Measurements from ENCODE around the gene THBS4. TPM values are rescaled to one million over a fixed set of nuclear protein-coding genes. Genes with fewer than 3 reads are reported as not detected.
"Not testable (repeated sequence)": the region's sequence is repeated elsewhere in the genome, so short reads cannot be mapped to it uniquely, and the experiment has no call there.

THBS4 gene
- total RNA-seq, 2 donors from 2014 or later = 0.31 TPM; not detected in 1

DNA sequence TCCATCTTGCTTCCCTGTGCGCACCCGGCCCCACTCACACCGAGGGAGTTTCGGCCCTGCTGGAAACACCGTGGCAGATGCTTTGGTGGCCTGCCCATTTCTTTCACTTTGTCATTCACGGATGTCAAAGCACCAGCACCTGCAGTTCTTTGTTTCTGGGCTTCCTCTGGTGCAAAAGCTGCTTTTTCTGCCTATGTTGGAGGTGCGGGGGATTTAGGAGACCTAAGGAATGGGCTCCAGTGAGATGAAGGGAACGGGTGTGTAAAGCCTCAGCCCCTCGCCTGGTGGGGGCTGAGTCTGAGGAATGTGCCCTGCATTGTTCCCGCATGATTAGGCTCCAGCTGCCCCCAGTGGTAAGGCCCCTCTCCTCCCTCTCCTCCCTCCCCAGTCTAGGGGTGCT lies 62.3 kb downstream of the THBS4 start:
- H3K27me3 Mint-ChIP-seq = no peaks in the 10 kb centered on the region
- H3K4me3 Mint-ChIP-seq = no peak overlapping the region
- no peaks in the 10 kb centered on the region for H3K4me1 Mint-ChIP-seq (ENCODE audit: low read depth in 2 of 2)
- H3K36me3 Mint-ChIP-seq = no peaks in the 10 kb centered on the region
- DNase-seq (ENCODE audit: low spot score) (no peak), ATAC-seq (no peak)
- H3K9me3 Mint-ChIP-seq = no peaks in the 10 kb centered on the region
- no peak overlapping the region for H3K27ac Mint-ChIP-seq

DNA sequence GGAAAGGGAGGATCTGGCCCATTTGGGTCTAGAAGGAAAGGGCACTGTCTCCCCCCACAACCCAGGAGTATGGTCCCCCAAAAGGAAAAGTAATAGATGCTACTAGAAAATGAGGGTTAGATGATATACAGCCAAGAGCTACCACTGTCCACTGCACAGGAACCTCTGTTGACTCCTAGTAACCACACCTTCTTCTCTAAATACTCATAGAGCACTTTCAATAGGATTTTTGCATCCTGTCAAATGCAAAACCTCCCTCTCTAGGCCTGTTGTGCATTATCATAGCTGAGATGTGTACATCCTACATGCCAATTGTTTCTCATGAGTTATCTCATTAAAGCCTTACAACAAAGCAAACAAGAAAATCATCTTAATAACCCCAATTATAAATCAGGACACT lies 66.8 kb downstream of the THBS4 start:
- Mint-ChIP-seq H3K9me3 (no peaks in the 10 kb centered on the region), H3K4me3 (no peak overlapping the region), H3K27ac (no peak overlapping the region), H3K27me3 (no peaks in the 10 kb centered on the region), H3K4me1 (ENCODE audit: low read depth in 2 of 2) (no peaks in the 10 kb centered on the region), H3K36me3 (no peaks in the 10 kb centered on the region)
- ATAC-seq (no peak), DNase-seq (ENCODE audit: low spot score) (no peak)

DNA sequence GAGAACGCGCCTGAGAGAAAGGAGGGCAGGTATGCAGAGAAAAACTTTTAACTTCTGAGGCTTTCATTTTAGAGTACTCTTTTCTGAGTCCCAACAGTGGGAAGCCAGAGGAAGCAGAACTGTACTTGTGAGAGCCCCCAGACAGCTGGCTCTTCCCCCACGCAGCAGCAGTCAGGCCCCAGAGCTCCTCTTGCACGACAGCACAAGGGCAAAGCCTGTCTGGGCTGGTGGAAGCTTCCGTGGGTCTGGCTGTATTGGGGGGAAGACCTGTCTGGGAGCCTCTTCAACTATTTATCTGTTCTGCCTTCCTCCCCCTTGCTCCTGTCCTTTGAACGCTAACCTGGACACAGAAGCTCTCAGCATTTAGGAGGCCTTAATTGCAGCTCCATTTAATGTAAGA lies 68.2 kb downstream of the THBS4 start:
- DNase-seq (ENCODE audit: low spot score) = no peak
- H3K27ac Mint-ChIP-seq = no peak overlapping the region
- no peaks in the 10 kb centered on the region for H3K27me3 Mint-ChIP-seq
- H3K9me3 Mint-ChIP-seq = no peaks in the 10 kb centered on the region
- no peak overlapping the region for H3K4me3 Mint-ChIP-seq
- no peaks in the 10 kb centered on the region for H3K36me3 Mint-ChIP-seq
- no peak for ATAC-seq
- no peaks in the 10 kb centered on the region for H3K4me1 Mint-ChIP-seq (ENCODE audit: low read depth in 2 of 2)

DNA sequence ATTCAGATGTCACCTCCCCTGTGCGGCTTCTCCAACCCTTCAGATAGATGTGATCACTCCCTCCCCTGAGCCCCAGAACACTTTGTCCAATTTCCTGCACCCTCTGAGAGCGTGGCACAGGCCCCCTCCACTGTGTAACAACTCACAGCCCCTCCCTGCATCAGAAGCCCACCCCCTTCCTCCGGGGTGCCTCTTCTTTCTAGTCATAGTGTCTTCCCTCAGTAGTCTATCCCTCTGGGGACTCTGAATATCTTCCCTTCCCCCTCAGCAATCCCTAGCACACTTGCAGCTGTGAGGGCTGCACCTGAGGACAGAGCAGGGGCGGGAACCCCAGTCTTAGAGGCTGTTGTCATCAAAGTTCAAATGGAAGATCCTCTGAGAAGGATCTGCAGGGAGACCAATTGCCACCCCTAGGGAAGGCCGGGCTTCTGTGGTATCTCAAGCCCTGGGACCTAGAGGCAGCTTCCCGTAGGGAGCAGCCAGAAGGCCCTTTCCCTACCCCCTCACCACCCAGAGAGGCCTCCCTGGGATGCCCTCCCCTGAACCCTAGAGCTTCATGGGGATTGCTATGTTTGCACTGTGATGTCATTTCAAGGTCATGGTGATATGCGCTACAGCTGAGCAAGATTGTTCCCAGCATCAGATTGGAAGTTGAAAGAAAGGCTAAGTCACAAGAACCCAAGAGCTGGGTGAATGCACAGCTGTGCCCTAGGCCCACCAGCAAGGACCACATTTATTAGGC lies 70.7 kb downstream of the THBS4 start:
- no peak for DNase-seq (ENCODE audit: low spot score)
- H3K27ac Mint-ChIP-seq = no peak overlapping the region
- peaks cover 0 to 3% of the 10 kb centered on the region in 2 donors for H3K27me3 Mint-ChIP-seq
- no peaks in the 10 kb centered on the region for H3K4me1 Mint-ChIP-seq (ENCODE audit: low read depth in 2 of 2)
- no peak for ATAC-seq
- H3K36me3 Mint-ChIP-seq = no peaks in the 10 kb centered on the region
- H3K9me3 Mint-ChIP-seq = no peaks in the 10 kb centered on the region
- H3K4me3 Mint-ChIP-seq = no peak overlapping the region

DNA sequence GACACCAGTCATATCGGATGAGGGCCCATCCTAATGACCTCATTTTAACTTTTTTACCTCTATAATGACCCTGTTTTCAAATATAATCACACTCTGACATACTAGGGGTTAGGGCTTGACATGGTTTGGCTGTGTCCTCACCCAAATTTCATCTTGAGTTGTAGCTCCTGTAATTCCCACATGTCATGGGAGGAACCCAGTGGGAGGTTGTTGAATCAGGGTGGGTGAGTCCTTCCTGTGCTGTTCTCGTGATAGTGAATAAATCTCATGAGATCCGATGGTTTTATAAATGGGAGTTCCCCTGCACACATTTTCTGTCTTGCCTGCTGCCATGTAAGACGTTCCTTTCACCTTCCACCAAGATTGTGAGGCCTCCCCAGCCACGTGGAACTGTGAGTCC lies 71.8 kb downstream of the THBS4 start:
- Mint-ChIP-seq H3K36me3 (no peaks in the 10 kb centered on the region), H3K27me3 (peaks cover 0 to 3% of the 10 kb centered on the region in 2 donors), H3K4me3 (no peak overlapping the region), H3K9me3 (no peaks in the 10 kb centered on the region), H3K4me1 (ENCODE audit: low read depth in 2 of 2) (no peaks in the 10 kb centered on the region), H3K27ac (no peak overlapping the region)
- no peak for DNase-seq (ENCODE audit: low spot score)
- no peak for ATAC-seq

DNA sequence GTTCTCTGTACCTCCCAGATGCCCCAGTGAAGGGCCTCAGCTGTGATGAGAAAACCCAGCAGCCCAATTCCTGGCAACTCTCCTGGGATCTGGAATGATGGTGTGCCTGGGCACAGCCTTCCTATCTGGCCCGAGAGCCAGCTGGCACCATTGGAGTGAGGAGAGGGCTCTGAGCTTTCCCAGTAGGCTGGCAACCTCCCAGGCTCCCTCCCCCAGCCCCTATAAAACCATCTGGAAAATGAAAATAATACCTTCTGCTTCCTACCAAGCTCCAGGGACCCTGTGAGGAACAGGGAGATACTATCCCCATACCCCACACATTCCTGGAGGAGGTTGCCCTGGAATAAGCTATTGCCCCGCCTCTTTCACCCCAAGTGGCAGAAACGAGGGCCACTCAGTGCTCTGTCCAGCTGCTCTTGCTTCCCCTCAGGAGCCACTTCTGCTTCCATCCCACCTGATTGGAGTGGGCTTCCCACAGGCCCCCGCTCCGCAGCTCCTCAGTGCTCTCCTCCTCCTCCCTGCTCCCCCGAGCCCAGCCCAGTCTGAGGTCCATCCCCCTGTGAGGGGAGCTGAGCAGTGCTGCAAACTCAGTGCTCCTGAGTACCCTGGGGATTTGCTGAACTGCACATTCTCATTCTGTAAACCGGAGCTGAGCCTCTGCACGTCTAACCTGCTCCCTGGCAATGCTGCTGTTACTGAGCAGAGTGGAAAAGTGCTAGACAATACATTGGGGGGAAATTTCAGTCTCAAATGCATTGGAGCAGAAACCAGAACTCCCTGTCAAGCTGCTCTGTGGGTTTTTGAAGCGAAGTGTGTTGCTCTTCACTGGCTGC lies 74.7 kb downstream of the THBS4 start:
- ATAC-seq (no peak), DNase-seq (ENCODE audit: low spot score) (no peak)
- Mint-ChIP-seq H3K27me3 (peaks cover 0 to 3% of the 10 kb centered on the region in 2 donors), H3K4me3 (no peak overlapping the region), H3K27ac (no peak overlapping the region), H3K9me3 (no peaks in the 10 kb centered on the region), H3K4me1 (ENCODE audit: low read depth in 2 of 2) (no peaks in the 10 kb centered on the region), H3K36me3 (no peaks in the 10 kb centered on the region)

DNA sequence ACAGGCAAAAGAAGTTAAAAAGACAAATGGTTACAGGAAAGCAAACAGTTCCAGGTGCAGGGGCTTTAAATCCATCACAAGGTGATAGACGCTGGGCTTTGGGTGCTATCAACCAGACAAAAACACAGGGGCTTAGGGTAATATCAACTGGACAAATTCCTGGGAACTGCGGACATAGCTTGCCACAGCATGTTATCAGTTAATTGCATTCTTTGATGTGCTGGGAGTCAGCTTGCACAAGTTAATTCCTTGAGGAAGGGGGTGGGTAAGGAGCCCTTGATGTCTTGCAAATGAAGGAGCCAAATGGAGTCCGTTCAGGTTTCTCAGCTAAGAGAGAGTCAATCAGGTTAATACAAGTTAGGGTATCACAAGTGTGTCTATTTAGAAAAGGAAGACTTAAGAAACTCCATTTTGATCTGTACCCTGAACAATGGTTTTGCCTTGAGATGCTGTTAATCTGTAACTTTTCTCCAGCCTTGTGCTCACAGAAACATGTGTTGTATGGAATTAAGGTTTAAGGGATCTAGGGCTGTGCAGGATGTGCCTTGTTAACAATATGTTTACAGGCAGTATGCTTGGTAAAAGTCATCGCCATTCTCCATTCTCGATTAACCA lies 76.3 kb downstream of the THBS4 start:
- not testable (repeated sequence) for H3K36me3 Mint-ChIP-seq; H3K27ac Mint-ChIP-seq; H3K27me3 Mint-ChIP-seq; H3K4me1 Mint-ChIP-seq (ENCODE audit: low read depth in 2 of 2); H3K9me3 Mint-ChIP-seq; DNase-seq (ENCODE audit: low spot score); H3K4me3 Mint-ChIP-seq; ATAC-seq

DNA sequence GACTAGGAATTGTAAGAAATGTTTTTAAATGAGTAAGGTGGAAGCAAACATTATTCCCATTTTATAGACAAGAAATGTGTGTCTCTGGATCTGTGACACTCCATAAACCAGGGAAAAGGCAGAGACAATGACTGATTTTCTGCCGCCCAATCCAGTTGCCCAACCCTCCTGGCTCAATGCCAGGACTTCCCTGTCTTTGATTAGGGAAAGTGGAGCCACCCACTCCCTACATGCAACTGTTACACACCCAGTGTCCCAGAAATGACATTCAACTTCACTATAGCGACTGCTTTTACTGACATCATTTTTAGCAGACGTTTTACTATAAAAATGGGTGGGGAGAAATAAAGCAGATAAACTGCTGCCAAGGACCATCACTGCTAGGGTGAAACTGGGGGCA lies 79.7 kb downstream of the THBS4 start:
- Mint-ChIP-seq H3K4me3 (no peak overlapping the region), H3K36me3 (no peaks in the 10 kb centered on the region), H3K9me3 (no peaks in the 10 kb centered on the region), H3K27ac (no peak overlapping the region), H3K4me1 (ENCODE audit: low read depth in 2 of 2) (peaks cover 5 to 8% of the 10 kb centered on the region in 2 donors), H3K27me3 (peaks cover 0 to 3% of the 10 kb centered on the region in 2 donors)
- DNase-seq (ENCODE audit: low spot score) = no peak
- no peak for ATAC-seq

DNA sequence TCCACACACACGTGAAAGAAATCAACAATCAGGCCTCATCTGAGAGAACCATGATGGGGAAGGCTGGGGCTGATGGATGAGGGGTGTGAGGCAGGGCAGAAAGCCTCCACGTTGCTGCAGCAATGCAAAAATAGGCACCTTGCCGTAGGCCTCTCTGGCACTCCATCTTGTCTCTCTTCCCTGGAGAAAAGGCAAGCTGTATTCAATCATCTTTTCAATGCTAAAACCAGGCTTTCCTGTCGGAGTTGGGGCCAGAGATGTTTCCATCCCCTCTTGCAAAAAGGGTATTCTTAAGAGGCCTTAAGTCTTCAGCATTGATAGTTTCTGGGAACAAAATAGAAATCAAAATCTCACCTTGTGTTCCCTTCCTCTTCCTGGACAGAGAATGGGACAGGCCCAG lies 80.9 kb downstream of the THBS4 start:
- ATAC-seq (no peak), DNase-seq (ENCODE audit: low spot score) (no peak)
- Mint-ChIP-seq H3K4me3 (no peak overlapping the region), H3K9me3 (no peaks in the 10 kb centered on the region), H3K4me1 (ENCODE audit: low read depth in 2 of 2) (peaks cover 5 to 8% of the 10 kb centered on the region in 2 donors), H3K27ac (no peak overlapping the region), H3K36me3 (no peaks in the 10 kb centered on the region), H3K27me3 (no peaks in the 10 kb centered on the region)

DNA sequence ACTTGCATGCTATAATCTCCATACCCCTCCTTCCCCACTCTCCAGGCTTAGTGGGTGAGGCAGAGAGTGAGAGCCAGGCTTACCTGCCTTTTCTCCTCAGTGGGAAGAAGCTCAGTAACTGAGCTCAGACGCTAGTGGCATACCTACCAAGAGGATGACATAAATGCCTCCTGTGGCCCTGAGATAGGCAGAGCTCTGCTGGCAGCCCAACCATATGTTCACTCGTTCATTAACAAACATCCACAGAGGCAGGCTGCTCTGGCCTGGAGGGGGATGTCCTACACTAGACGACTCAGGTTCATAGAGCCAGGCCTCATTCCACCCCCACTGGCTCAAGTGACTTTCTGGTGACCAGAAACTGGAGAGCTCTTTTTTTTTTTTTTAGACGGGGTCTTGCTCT lies 81.3 kb downstream of the THBS4 start:
- Mint-ChIP-seq H3K9me3 (no peaks in the 10 kb centered on the region), H3K4me1 (ENCODE audit: low read depth in 2 of 2) (peaks cover 5 to 8% of the 10 kb centered on the region in 2 donors), H3K27me3 (no peaks in the 10 kb centered on the region), H3K36me3 (no peaks in the 10 kb centered on the region), H3K4me3 (no peak overlapping the region), H3K27ac (no peak overlapping the region)
- ATAC-seq (no peak), DNase-seq (ENCODE audit: low spot score) (no peak)

DNA sequence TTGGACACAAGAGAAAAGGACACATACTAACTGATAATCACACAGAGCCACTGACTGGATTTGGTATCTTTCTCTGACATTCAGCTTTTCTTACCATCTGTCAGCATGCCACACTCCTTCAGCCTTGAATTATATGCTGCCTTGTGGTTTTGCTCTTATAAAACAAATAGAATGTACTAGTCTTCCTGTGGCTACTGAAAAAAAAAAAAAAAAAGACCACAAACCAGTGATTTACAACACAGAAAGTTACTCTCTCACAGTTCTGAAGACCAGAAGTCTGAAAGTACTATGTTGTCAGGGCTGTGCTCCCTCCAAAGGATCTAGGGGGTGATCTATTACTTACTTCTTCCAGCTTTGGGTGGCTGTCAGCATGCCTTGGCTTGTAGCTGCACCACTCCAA lies 82.3 kb downstream of the THBS4 start:
- Mint-ChIP-seq H3K4me3 (no peak overlapping the region), H3K36me3 (no peaks in the 10 kb centered on the region), H3K27me3 (no peaks in the 10 kb centered on the region), H3K27ac (no peak overlapping the region), H3K4me1 (ENCODE audit: low read depth in 2 of 2) (peaks cover 5 to 8% of the 10 kb centered on the region in 2 donors), H3K9me3 (no peaks in the 10 kb centered on the region)
- DNase-seq (ENCODE audit: low spot score) (no peak), ATAC-seq (no peak)

DNA sequence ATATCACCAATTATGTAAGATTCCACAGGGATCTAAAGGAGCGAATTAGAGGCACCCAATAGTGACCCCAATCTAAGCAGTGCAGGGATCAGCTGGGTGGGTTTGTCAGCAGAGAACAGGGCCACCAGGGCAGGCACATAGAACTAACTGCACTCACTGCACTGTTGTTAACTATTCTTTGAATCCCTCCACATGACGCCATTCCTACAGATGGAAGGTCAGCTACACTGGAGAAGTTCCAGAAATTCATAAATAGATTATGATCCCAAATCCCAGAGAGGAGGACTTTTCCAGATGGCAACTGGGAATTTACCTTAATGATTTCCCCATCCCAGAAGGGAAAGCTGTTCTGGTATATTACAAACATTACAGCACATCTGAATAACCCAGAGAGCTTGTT lies 84.2 kb downstream of the THBS4 start:
- H3K36me3 Mint-ChIP-seq = no peaks in the 10 kb centered on the region
- H3K27me3 Mint-ChIP-seq = peaks cover 0 to 3% of the 10 kb centered on the region in 2 donors
- ATAC-seq = no peak
- no peak overlapping the region for H3K4me3 Mint-ChIP-seq
- H3K27ac Mint-ChIP-seq = no peak overlapping the region
- H3K4me1 Mint-ChIP-seq (ENCODE audit: low read depth in 2 of 2) = peaks cover 5 to 8% of the 10 kb centered on the region in 2 donors
- no peak for DNase-seq (ENCODE audit: low spot score)
- H3K9me3 Mint-ChIP-seq = no peaks in the 10 kb centered on the region

DNA sequence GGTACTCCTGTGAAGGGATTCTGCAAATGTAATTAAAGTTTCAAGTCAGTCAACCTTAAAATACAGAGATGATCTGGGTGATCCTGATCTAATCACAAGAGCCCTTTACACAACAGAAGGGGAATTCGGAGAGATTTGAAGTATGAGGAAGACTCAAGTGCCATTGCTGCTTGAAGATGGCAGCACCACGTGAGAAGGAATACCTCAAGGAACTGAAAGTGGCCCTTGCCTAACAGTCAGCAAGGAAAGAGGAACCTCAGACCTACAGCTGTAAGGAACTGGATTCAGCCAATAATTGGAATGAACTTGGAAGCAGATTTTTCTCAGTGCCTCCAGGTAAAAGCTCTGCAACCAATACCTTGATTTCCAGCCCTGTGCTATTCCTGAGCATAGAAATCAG lies 87.4 kb downstream of the THBS4 start:
- Mint-ChIP-seq H3K4me3 (no peak overlapping the region), H3K9me3 (no peaks in the 10 kb centered on the region), H3K27me3 (peaks cover 0 to 5% of the 10 kb centered on the region in 2 donors), H3K27ac (no peak overlapping the region), H3K4me1 (ENCODE audit: low read depth in 2 of 2) (peaks cover 12 to 20% of the 10 kb centered on the region in 2 donors), H3K36me3 (no peaks in the 10 kb centered on the region)
- ATAC-seq (no peak), DNase-seq (ENCODE audit: low spot score) (no peak)

All from natural killer cell treated with Interleukin-12 subunit alpha and Interleukin-12 subunit beta and Interleukin-15 and Interleukin-18, amount 100 ng/mL, for 72 hours (primary cell).